GM19239 (cell line): ENCODE data around the gene TUBG1.
"Not testable (repeated sequence)": the region's sequence is repeated elsewhere in the genome, so short reads cannot be mapped to it uniquely, and the experiment has no call there.

Experiments
- DNase-seq: peaks from one replicate; pipeline ENCODE4 v3.0.0; 2011; ENCODE audit warnings: low spot score; ENCODE audit not compliant: insufficient read length
- FAIRE-seq: peaks from 2 replicates; lab custom pipeline; 2011; peaks lifted over from hg19 to GRCh38; lab: Jason Lieb, UNC

Gene TUBG1

DNA sequence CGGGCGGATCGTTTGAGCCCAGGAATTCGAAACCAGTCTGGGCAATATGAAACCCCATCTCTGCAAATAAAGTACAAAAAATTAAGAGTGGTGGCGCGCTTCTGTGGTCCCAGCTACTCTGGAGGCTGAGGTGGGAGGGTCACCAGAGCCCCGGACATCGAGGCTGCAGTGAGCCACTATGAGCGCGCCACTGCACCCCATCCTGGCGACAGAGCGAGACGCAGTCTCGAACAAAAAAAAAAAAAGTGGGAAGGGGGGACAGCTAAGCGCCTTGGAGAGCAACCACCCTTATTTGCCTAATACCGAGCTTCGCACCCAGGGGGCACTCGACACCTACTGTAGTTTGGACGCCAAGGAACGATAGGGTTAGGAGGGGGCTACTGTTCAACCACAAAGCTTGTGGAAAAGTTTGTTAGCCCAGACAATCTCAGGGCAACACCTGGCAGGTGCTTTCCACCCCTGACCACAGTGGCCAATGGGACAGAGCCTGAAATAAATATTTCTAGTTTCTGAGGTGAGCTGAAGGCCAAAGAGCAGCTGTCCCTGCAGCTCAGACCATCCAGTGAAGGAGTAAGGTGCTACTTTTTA lies 31.1 kb upstream of the TUBG1 start:
- DNase-seq (peak; percentile 69), FAIRE-seq (peak; percentile 93)

DNA sequence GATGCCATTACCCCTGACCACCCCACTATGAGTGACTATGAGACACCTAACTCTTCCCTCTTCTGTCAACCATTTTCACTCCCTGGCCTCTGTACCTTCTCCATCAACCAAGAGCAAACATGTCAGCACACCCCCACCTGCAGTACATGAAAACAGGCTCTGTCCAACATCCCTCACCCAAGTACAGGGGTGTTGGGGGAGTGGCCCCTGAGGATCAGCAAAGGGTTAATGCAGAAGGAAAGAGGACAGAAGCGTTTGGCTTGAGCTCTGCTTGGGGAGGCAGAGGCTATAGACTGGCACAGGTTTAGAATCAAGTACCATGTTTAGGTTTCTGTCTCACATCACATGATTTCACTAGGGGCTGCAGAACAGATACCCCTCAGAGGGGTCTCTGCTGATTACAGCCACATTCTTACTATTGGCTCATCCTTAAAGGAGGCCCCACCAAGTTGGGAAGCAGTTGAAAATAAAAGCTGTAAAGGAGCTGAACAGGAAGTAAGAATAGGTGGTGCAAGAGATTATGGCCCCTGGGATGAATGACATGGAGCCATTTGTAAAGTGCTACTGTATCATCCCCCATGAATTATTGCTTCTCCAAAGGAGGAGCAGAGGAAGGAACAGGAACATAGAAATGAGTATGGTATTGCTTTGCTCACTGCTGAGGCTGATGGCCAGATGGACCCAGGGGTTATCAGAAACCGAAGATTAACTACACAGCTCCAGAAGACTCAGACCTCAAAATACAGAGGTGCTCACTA lies 29.5 kb upstream of the TUBG1 start:
- no peak for FAIRE-seq
- no peak for DNase-seq

DNA sequence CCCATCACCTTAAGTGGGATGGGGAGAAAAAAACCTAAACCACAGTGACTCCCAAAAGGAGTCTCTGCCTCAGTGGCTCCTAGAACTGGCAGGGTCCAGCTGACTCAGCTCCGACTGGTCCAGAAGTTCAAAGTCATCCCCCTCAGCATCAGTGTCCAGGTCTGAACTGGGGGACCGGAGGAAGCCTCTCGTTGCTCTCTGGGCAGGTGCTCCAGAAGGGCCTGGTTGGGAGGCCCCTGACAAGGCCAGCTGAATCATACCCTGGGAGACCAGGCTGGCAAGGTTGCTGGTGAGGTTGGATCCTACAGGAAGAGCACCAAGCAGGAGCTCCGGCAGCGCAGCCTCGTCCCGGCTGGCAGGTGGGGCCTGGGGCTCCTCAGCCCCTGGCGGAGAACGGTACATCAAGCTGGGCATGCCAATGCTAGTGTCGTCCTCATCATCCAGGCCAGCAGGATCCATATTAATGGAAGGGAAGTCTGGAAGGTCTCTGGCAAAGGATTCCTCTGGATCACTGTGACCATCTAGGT lies 27.7 kb upstream of the TUBG1 start:
- FAIRE-seq (no peak), DNase-seq (no peak)

DNA sequence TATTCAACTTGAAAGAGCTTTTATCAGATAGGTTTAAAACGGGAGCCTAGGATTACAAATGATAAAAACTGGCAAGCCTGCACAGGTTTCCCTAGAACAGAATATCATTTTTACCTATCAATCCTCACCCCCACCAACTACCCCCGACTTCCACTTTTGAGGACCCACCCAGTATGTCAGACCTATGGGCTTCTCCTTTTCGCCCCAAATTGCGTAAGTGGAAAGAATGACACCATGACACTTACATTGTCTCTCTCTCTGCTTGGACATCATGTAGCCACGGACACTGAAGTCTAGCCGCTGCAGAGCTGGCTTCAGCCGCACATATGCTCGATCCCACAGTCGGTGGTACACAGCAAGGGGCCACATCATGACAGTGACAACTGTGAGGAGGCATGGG lies 24.6 kb upstream of the TUBG1 start:
- no peak for FAIRE-seq

DNA sequence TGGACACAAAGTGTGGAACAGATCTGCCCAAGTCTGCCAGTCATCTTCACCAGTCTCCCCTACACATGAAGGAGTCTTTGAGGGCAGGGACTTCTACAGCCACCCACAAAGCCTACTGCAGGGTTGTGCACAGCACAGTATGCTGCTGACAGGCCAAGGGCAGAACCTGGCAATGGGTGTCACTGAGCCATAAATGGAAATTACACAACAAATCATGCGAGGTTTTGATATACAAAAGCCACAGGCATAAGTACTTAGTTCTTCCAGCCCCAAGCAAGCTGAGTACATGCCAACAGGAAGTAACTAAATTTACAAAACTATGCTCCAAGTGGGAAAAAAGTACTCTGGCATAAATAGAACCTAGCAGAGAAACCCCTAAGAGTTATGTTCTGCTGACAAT lies 24.1 kb upstream of the TUBG1 start:
- no peak for FAIRE-seq
- DNase-seq, result no peak

More for the DNA sequence above, 24.6 kb upstream of the TUBG1 start:
- no peak for DNase-seq

DNA sequence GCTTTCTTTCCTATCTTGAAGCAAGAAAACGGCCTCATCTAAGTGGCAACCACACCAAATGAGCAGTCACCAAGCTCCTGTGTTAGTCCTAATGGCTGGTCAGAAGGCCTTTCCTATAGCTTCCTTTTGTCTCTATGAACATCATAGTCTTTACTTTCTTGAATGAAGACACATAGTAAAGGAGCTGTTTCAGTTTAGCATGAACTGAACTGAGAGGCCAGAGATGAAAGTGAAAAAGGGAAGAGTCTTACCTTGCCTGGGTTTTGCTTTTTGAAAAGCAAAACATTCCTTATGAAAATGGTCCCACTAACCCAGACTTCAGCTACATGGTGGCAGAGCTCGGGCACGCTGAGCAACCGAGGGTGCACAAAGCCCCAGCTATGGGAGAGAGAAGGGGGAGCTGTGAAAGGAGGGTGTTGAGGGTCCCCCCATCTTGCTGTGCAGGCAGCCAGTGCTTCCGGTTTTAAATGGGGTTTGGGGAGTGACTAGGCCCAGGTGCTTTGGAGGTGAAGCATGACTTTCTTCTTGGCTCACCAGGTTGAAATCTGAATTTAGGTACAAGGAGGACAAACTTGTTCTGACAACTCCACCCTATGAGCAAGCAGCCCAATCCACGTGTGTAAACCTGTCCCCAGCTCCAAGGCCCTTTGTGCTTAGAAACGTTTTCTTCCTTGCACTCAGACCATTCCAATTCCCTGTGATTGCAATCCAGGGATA lies 22.8 kb upstream of the TUBG1 start:
- DNase-seq, result peak; percentile 61
- FAIRE-seq, result peak; percentile 97

DNA sequence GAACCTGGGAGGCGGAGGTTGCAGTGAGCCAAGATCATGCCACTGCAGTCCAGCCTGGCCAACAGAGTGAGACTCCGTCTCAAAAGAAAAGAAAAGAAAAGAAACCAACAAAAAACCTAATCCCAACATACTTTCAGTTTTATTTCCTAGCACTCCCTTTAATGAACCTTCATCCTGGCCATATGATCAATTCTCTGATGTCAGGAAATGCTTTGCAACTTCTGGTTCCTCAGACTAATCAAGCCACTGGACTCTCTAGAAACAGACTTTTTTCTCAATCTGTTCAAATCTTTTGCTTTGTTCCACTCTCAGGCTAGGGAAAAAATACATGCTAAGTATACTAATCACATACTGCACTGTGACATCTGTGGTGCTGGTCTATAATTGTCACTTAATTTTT lies 18.6 kb upstream of the TUBG1 start:
- FAIRE-seq, result no peak
- no peak for DNase-seq

DNA sequence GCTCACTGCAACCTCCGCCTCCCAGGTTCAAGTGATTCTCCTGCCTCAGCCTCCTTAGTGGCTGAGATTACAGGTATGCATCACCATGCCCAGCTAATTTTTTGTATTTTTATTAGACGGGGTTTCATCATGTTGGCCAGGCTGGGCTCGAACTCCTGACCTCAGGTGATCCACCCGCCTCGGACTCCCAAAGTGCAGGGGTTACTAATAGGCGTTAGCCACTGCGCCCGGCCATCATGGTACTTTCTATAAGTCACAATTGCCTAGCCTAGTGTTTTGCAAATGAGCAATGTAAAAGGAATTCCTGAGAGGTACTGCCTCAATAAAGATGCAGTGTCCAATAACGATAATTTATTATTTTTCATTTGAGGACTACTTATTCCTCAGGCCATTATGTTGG lies 18.1 kb upstream of the TUBG1 start:
- DNase-seq, result no peak
- peak; percentile 14 for FAIRE-seq

DNA sequence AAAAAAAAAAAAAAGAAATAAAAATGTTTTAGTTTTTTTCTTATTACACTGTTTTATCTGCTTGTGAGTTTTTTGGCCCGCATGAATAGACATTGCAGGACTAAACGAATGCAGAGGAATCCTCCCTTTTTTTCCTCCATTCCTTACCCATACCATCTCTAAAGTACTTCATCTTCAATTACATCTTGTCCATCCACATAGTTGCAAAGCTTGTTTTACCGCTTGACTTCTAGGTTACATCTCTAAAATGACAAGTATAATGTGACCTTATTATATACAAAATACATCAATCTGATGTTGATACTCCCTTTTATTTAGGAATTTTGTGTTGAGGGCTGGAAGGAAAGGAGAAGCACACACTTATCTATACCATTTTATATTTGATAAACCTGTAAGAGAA lies 13.1 kb upstream of the TUBG1 start:
- DNase-seq (no peak), FAIRE-seq (no peak)

DNA sequence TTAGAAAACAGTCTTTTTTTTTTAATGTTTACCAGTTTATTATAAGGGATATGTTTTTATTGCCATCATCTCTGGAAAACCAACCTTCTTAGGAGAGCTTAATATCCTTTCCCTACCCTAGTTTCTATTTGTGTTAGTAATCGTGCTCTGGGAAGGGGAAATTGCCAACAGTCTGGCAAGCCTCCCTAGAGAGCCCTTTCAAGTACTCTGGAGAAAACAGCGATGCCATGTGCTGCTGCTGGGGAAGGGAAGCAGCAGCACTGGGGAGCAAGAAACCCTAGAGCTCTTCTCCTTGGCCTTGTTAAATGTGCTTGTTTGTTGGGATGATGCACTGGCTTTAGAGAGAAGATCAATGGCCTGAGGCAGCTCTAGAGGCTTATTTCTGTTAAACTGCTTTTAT lies 10.6 kb upstream of the TUBG1 start:
- DNase-seq (no peak), FAIRE-seq (no peak)

DNA sequence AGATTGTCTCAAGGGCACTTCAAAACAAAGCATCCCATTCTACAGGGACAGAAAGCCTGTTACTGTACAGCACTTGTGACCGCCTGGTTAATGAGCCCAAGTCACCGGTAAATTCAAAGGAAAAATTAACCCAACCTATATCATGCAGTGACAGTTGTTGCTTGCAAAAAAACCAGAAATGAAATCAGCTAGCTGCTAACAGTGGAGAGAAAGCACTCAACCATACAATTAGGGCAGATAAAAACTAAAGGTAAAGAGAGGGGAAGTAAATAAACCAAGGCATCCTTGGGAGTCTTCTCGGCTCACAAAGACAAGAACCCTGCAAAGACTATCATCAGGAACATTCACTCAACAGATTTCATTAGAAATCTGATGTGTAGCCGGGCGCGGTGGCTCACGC lies 6.2 kb upstream of the TUBG1 start:
- no peak for DNase-seq
- peak; percentile 80 for FAIRE-seq

DNA sequence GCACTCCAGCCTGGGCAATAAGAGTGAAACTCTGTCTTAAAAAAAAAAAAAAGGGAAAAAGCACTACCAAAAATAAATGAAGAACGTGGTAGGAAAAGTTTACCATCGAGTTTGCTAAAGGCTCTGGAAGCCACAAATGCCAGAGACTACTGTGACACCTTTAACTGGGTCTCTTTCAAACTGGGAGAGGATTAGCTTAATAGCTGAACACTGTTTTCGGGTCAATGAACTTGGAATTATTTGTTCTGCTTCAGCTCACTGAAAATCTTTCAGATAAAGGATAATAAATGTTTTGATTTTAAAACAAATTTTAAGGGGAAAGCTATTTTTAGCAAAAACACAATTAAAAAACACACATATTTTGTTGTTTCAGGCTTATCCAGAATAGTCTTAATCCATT lies 1.7 kb upstream of the TUBG1 start:
- DNase-seq (no peak), FAIRE-seq (no peak)

DNA sequence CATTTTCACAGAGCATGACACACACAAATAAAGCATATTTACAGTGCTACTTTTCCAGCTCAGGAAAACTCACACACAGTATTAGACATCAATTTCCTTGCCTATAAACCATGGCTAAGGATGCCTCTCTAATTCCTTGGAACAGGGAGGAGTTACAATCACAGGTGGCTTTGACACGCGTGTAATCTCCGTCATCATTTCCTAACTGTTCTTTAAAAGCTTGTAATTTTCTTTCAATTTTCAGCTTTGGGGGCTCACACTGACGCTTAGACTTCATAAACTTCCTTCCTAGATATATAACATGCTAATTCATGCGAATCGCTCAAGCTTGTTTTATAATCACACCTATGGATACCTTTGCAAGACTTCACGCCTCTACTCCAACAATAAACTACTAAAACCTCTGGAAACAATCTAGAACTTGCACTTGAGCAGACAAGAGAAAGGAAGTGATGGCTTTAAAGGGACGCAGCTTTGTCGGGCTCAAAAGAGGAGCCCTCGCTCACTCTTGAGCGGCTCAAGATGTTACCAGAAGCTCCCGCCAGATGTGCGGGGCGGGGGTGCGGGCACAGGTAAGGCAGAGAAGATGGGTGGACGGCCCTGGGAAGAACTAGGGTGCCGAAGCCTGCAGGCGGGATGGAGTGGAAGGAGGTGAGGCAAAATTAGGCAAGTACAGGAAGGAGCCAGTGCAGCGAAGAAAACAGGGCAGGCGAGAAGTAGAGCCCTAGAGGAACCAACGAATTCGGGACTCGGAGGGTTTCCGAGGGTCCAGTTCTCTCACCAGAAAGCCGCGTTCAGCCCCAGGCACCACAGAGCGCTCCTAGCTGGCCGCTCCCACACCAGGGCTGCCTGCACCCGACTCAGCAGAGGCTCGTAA lies 940 bp upstream of the TUBG1 start:
- DNase-seq (no peak), FAIRE-seq (peak; percentile 18)

DNA sequence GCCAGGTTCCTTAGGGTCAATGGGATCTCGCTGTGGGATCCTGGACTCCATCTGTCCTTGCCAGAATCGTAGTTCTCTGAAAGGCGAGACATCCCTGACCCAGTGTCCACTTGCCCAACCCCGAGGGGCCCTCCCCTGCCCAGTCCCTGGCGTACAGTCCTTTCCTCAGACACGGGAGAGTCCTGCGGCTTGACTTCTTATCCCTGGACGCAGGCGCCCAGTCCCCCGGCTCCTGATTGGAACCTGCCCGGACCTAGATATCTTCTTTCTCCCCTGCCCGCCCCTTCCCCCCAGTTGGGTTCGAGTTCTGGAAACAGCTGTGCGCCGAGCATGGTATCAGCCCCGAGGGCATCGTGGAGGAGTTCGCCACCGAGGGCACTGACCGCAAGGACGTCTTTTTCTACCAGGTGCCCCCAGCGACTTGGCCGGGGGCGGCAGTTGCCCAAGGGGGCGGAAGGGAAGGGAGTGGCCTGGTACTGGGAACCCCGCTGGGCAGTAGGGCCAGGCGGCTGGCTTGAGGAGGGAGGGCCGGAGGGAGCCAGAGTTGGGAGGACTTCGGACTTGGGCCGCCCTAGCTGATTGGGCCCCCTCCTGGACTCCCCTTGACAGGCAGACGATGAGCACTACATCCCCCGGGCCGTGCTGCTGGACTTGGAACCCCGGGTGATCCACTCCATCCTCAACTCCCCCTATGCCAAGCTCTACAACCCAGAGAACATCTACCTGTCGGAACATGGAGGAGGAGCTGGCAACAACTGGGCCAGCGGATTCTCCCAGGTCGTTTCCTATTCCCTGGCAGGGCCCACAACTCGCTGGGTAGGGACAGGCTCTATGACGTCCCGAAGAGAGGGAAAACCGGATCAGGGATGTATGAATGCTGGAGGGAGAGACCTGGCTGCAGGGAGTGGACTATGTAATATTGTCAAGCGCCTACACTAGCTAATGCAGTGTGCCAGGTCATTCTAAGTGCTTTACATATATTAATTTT lies 625 bp downstream of the TUBG1 start:
- peak; percentile 75 for FAIRE-seq
- DNase-seq, result not testable (repeated sequence)

DNA sequence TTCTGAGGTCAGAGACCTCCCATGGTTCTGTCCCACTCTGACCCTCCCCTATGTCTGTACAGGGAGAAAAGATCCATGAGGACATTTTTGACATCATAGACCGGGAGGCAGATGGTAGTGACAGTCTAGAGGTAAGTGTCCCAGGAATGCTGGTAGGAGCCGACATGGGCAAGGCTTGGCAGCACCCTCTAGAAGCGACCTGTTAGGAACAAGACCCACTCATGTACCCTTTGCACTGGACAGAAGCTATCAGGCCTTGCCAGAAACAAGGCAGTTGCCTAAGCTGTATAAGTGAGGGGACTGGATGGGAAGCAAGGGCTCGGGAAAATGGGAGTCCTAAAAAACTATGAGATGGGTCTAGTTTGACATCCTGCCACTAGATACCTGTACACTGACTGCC lies 2.5 kb downstream of the TUBG1 start:
- FAIRE-seq, result no peak
- no peak for DNase-seq

DNA sequence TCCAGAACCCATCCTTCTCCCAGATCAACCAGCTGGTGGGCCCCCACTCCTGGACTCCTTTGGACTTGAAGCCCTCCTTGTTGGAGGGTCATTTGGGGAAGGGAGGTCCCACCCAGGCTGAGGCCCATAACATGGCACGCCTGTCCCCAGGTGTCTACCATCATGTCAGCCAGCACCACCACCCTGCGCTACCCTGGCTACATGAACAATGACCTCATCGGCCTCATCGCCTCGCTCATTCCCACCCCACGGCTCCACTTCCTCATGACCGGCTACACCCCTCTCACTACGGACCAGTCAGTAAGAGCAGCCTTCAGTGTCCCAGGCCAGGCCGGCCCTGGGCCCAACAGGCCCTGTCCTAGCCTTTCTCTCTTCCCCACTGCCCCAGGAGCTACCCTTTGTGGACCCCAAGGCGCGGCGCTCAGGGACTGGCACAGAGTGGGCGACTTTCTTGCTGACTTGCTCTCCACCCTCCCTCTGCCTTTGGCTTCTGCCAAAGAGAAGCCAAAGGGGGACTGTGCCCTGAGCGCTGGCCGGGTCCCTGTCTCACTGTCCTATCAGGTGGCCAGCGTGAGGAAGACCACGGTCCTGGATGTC lies 4.3 kb downstream of the TUBG1 start:
- DNase-seq (no peak), FAIRE-seq (no peak)

DNA sequence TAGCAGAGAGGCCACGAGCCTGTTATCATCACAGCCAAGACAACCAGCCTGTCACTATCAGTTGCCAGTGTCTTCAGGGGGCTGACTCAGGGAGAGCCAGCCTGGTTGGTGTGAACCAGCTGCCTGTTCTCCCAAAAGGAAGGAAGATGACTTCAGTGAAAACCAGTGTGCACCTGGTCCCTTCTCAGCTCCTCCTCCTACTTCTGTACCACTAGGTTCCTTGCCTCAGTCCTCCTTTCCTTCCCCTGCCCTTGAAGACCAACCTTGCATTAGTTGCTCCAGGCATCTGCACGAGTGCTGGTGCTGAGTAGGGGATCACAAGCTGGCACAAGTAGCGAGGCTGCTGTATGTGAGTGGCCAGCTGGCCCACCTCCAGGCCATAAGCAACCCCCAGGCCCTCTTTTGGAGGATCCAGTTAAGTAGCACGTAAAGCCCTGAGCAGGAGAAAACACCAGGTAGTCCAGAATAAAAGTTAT lies 8.5 kb downstream of the TUBG1 start:
- FAIRE-seq (no peak), DNase-seq (no peak)

DNA sequence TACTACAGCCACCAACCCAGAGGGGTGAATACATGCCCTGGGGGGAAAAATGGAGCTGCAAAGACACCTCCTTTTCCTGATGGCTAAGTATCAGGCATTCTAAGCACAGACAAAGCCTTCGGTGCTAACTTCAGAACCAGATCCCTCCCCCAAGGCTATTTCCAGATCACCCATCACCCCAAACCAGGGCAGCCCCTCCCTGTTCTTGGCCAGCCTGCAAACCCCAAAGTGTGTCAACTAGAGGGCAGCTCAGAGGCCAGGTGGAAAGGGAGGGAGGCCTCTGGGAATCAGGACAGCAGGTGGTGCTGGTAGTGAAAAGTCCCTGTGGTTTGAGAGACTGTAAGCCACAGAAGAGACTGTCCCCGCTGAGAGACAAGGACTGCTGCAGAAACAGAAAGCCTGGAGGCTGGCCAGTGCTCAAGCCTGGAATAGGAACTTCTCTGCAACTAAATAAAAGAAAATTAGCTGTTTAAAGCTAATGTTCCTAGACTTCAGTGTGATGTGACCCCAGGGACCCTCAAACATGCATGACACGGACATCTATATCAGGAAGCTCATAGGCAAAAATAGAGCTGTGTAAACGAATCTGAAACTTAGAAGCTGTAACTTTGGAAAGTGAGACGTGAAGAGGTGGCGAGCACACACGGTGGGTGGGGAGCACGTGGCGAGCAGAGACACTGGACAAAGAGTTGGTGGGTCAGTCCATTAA lies 9.1 kb downstream of the TUBG1 start:
- peak; percentile 64 for DNase-seq
- peak; percentile 100 for FAIRE-seq
